HepG2 (cell line): Measurements from ENCODE around the gene AFTPH. TPM values are rescaled to one million over a fixed set of nuclear protein-coding genes. Genes with fewer than 3 reads are reported as not detected.

Experiments used
- ATAC-seq: fragments of 200-7000 bp; cut with Tn5 transposase; 3 replicates; pipeline ENCODE4 v1.9.1; 2020; ENCODE audit warnings: mild to moderate bottlenecking, moderate library complexity
- BruUV-seq: library from RNA; stranded (reverse); fragments of 400-500 nt; replicated peaks from 2 replicates; lab custom pipeline; 2021; lab: Mats Ljungman, UMichigan
- CTCF ChIA-PET: fragments of 300-600 bp; formaldehyde crosslinking; extraction: SDS; loops from one replicate; lab custom pipeline; 2021; ENCODE audit warnings: low total read pairs, inconsistent platforms, low intra/inter-chr PET ratio; lab: Yijun Ruan, JAX
- POLR2A ChIA-PET: fragments of 350-600 bp; sonication (Branson Sonifier 250); formaldehyde crosslinking; loops from one replicate; lab custom pipeline; 2020; ENCODE audit warnings: antibody characterized with exemption, inconsistent platforms; lab: Yijun Ruan, JAX
- DNase-seq: peaks from one replicate; pipeline ENCODE4 v3.0.0-alpha.2; 2015; ENCODE audit warnings: low spot score
- FAIRE-seq: peaks from 3 replicates; lab custom pipeline; 2011; peaks lifted over from hg19 to GRCh38; lab: Jason Lieb, UNC
- H2AFZ ChIP-seq: one replicate; pipeline ENCODE4 v1.6.1; 2011; ENCODE audit warnings: low read length, inconsistent platforms
- H3K27ac ChIP-seq: fragments of 300-600 bp; 3 replicates; pipeline ENCODE4 v1.8.0; 2011; ENCODE audit warnings: mixed run types, mild to moderate bottlenecking, mixed read lengths, low read length, inconsistent platforms; ENCODE audit not compliant: insufficient read depth; ENCODE audit errors: extremely low read length
- H3K27me3 ChIP-seq, 2 experiments: fragments of 200-600 bp in 1 of 2; 2 replicates in 1 of 2; 3 replicates in 1 of 2; pipeline versions ENCODE4 v1.6.0 to v1.8.0; 2011; ENCODE audit warnings: low read length in 2 of 2, mild to moderate bottlenecking in 2 of 2, moderate library complexity in 2 of 2, inconsistent platforms in 1 of 2; ENCODE audit not compliant: insufficient read depth in 2 of 2, control insufficient read depth in 1 of 2
- H3K36me3 ChIP-seq, 2 experiments: fragments of 200-600 bp in 1 of 2; replicated peaks in 1 of 2; 2 replicates in 1 of 2; 3 replicates in 1 of 2; pipeline versions ENCODE4 v1.5.1 to v1.8.0; 2011; ENCODE audit warnings: low read length in 2 of 2, inconsistent platforms in 1 of 2; ENCODE audit not compliant: insufficient read depth in 2 of 2, control insufficient read depth in 1 of 2
- H3K4me1 ChIP-seq: 2 replicates; pipeline ENCODE4 v1.5.1; 2012; ENCODE audit warnings: low read length, inconsistent platforms; ENCODE audit not compliant: insufficient read depth
- H3K4me2 ChIP-seq: 2 replicates; pipeline ENCODE4 v1.6.0; 2011; ENCODE audit warnings: low read depth, low read length, inconsistent platforms
- H3K4me3 ChIP-seq, 3 experiments: fragments of 200-600 bp in 1 of 3; sonication (generic), shearing (Covaris generic) in 1 of 3; replicated peaks in 1 of 3; 2 replicates each; pipeline ENCODE4 v1.5.1; 2011 to 2016; ENCODE audit warnings: low read length in 3 of 3, inconsistent platforms in 2 of 3, low read depth in 2 of 3, mild to moderate bottlenecking in 2 of 3, control low read depth in 1 of 3, mixed read lengths in 1 of 3; ENCODE audit not compliant: insufficient read depth in 1 of 3
- H3K79me2 ChIP-seq: one replicate; pipeline ENCODE4 v1.6.1; 2011; ENCODE audit warnings: low read length, inconsistent platforms; ENCODE audit not compliant: insufficient read depth
- H3K9ac ChIP-seq: 2 replicates; pipeline ENCODE4 v1.6.0; 2011; ENCODE audit warnings: mild to moderate bottlenecking, low read depth, low read length, inconsistent platforms; ENCODE audit not compliant: insufficient read depth
- H3K9me3 ChIP-seq: 2 replicates; pipeline ENCODE4 v1.5.1; 2012; ENCODE audit warnings: mild to moderate bottlenecking, low read length
- H4K20me1 ChIP-seq: 2 replicates; pipeline ENCODE4 v1.6.0; 2011; ENCODE audit warnings: inconsistent platforms, mild to moderate bottlenecking, low read length, moderate library complexity; ENCODE audit not compliant: insufficient read depth
- CHCHD3 ChIP-seq: sonication (generic); formaldehyde crosslinking; IDR thresholded peaks from 2 replicates; pipeline ENCODE4 v1.8.0; 2022; ENCODE audit warnings: mild to moderate bottlenecking, missing genetic modification reagents, moderate library complexity
- FOXP1 ChIP-seq, 2 experiments: fragments of 450-650 bp in 1 of 2; IDR thresholded peaks; 2 replicates each; pipeline ENCODE4 v1.6.1; 2017 to 2018; ENCODE audit warnings: antibody characterized with exemption in 1 of 2
- MAFF ChIP-seq: IDR thresholded peaks from 2 replicates; pipeline ENCODE4 v1.6.1; 2011; ENCODE audit warnings: low read depth, low read length, improper control_type of control experiment
- MAFK ChIP-seq, 2 experiments: IDR thresholded peaks in 1 of 2; conservative IDR thresholded peaks in 1 of 2; 2 replicates each; pipeline ENCODE4 v1.6.1; 2011; ENCODE audit warnings: improper control_type of control experiment in 2 of 2, low read length in 2 of 2
- MIER2 ChIP-seq: IDR thresholded peaks from 2 replicates; pipeline ENCODE4 v1.6.1; 2016; ENCODE audit warnings: missing biosample characterization, missing genetic modification reagents
- MIXL1 ChIP-seq: IDR thresholded peaks from 2 replicates; pipeline ENCODE4 v1.6.1; 2016
- SNAPC2 ChIP-seq: sonication (generic); formaldehyde crosslinking; IDR thresholded peaks from 2 replicates; pipeline ENCODE4 v1.8.1; 2022; ENCODE audit warnings: mild to moderate bottlenecking, missing genetic modification reagents
- ZKSCAN8 ChIP-seq: IDR thresholded peaks from 2 replicates; pipeline ENCODE4 v1.6.1; 2016; ENCODE audit warnings: borderline replicate concordance, missing genetic modification reagents, missing compliant biosample characterization
- ZNF230 ChIP-seq: sonication (generic); formaldehyde crosslinking; IDR thresholded peaks from 2 replicates; pipeline ENCODE4 v1.4.0; 2020; ENCODE audit warnings: mild to moderate bottlenecking, missing genetic modification reagents
- ZNF777 ChIP-seq: sonication (generic); formaldehyde crosslinking; IDR thresholded peaks from 2 replicates; pipeline ENCODE4 v1.4.0; 2020; ENCODE audit warnings: missing genetic modification reagents
- ZNF839 ChIP-seq: sonication (generic); formaldehyde crosslinking; IDR thresholded peaks from 2 replicates; pipeline ENCODE4 v1.4.0; 2020; ENCODE audit warnings: missing genetic modification reagents, mild to moderate bottlenecking, borderline replicate concordance
- WGBS: methylation state at CpG from one replicate; pipeline ENCODE4 v1.1.6; 2017; ENCODE audit warnings: low lambda C conversion rate; 5-methylcytosine and 5-hydroxymethylcytosine counted together
- in situ Hi-C: cut with HindIII; loops from 2 replicates; pipeline ENCODE4 v1.10.0; 2017; ENCODE audit warnings: low pct_unique_long_range_greater_than_20kb; ENCODE audit not compliant: extremely low pct_ligation_motif_present
- intact Hi-C: fragments of 100-400 bp; cut with micrococcal nuclease; formaldehyde crosslinking; loops from one replicate; pipeline ENCODE4 v1.10.0; 2022; ENCODE audit not compliant: unreplicated experiment
- polyA plus RNA-seq, 8 experiments: library from polyadenylated mRNA; depleted of rRNA in 3 of 8; stranded (reverse) in 7 of 8; unstranded in 1 of 8; fragments of >200 nt; fragmentation: Illumina TruSeq in 4 of 8; extraction: Trizol in 4 of 8; gene quantifications; 2 replicates each; pipeline versions ENCODE4 v1.2.1 to v1.2.3, GENCODE V29; 2011 to 2016; ENCODE audit warnings: low read depth in 4 of 8, missing spikeins in 1 of 8, mixed read lengths in 1 of 8; ENCODE audit not compliant: insufficient read depth in 1 of 8
- total RNA-seq, 5 experiments: library from RNA; depleted of rRNA; stranded (reverse); fragments of >200 nt; fragmentation: Illumina TruSeq; extraction: Trizol; gene quantifications; 2 replicates each; pipeline ENCODE4 v1.2.3, GENCODE V29; 2016; ENCODE audit warnings: low read depth in 1 of 5
- TF ChIP-seq, protein P1 (sequence below): sonication (generic); formaldehyde crosslinking; IDR thresholded peaks from 2 replicates; pipeline ENCODE4 v1.4.0; 2020; ENCODE audit warnings: missing genetic modification reagents, borderline replicate concordance
- TF ChIP-seq, protein P2 (sequence below): sonication (generic); formaldehyde crosslinking; IDR thresholded peaks from 2 replicates; pipeline ENCODE4 v1.9.0; 2021; ENCODE audit warnings: missing genetic modification reagents, borderline replicate concordance

Gene AFTPH
- total and polyA plus RNA-seq, 2 of the 13 experiments (the other 11 are each of a cell fraction or from before 2014, with no cell fraction given) = 27.5 to 36.8 TPM

DNA sequence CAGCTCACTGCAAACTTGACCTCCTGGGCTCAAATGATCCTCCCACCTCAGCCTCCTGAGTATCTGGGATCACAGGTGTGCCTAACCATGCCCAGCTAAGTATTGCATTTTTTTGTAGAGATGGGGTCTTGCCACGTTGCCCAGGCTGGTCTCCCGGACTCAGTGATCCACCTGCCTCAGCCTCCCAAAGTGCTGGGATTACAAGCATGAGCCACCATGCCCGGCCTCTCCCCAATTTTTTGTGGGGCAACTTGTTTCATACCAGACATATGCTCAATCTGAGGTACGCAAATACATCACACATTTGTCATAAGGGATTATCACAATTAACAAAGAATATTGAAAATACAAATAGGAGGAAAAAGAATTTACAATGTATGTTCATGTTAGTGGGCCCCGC lies 42.5 kb upstream of the AFTPH start (continued):
- TF ChIP-seq, protein P1, sequence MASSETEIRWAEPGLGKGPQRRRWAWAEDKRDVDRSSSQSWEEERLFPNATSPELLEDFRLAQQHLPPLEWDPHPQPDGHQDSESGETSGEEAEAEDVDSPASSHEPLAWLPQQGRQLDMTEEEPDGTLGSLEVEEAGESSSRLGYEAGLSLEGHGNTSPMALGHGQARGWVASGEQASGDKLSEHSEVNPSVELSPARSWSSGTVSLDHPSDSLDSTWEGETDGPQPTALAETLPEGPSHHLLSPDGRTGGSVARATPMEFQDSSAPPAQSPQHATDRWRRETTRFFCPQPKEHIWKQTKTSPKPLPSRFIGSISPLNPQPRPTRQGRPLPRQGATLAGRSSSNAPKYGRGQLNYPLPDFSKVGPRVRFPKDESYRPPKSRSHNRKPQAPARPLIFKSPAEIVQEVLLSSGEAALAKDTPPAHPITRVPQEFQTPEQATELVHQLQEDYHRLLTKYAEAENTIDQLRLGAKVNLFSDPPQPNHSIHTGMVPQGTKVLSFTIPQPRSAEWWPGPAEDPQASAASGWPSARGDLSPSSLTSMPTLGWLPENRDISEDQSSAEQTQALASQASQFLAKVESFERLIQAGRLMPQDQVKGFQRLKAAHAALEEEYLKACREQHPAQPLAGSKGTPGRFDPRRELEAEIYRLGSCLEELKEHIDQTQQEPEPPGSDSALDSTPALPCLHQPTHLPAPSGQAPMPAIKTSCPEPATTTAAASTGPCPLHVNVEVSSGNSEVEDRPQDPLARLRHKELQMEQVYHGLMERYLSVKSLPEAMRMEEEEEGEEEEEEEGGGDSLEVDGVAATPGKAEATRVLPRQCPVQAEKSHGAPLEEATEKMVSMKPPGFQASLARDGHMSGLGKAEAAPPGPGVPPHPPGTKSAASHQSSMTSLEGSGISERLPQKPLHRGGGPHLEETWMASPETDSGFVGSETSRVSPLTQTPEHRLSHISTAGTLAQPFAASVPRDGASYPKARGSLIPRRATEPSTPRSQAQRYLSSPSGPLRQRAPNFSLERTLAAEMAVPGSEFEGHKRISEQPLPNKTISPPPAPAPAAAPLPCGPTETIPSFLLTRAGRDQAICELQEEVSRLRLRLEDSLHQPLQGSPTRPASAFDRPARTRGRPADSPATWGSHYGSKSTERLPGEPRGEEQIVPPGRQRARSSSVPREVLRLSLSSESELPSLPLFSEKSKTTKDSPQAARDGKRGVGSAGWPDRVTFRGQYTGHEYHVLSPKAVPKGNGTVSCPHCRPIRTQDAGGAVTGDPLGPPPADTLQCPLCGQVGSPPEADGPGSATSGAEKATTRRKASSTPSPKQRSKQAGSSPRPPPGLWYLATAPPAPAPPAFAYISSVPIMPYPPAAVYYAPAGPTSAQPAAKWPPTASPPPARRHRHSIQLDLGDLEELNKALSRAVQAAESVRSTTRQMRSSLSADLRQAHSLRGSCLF (CRISPR knock-in tag) = no peak
- no peak for TF ChIP-seq FOXP1 (IDR thresholded peaks at IDR 0.05)
- no peak for TF ChIP-seq FOXP1 (CRISPR knock-in tag; IDR thresholded peaks at IDR 0.05)

GRCh38 chr2:64482243-64482642 lies 41.9 kb upstream of the AFTPH start:
- Histone ChIP-seq H3K4me1 (0 out of 2 replicates have a peak, but pooled peaks cover 3% of the 10 kb centered on the region), H3K27me3 (peaks cover 5 to 32% of the 10 kb centered on the region in 2 experiments; a peak in 3 of 5 replicates), H3K4me3 (no peak overlapping the region), H3K36me3 (no peaks in the 10 kb centered on the region), H3K4me2 (no peak overlapping the region), H3K9me3 (no peaks in the 10 kb centered on the region), H4K20me1 (no peaks in the 10 kb centered on the region), H3K27ac (no peak overlapping the region), H3K79me2 (no peaks in the 10 kb centered on the region), H3K9ac (no peak overlapping the region), H2AFZ (no peak overlapping the region)
- ChIA-PET CTCF (no interaction called here), POLR2A (no interaction called here)
- no peak for TF ChIP-seq CHCHD3 (CRISPR knock-in tag)
- no peak for TF ChIP-seq ZKSCAN8
- TF ChIP-seq MAFK (conservative IDR thresholded peaks at IDR 0.05 in 1 of 2, IDR thresholded peaks at IDR 0.05 in 1 of 2; ENCODE audit: low read length in 2 of 2) = peak; percentile 79 to 87
- TF ChIP-seq MIER2 (CRISPR knock-in tag) = no peak
- no peak for TF ChIP-seq SNAPC2 (CRISPR knock-in tag)
- peak; percentile 68 for TF ChIP-seq MAFF
- TF ChIP-seq ZNF230 = no peak
- TF ChIP-seq, protein P2, sequence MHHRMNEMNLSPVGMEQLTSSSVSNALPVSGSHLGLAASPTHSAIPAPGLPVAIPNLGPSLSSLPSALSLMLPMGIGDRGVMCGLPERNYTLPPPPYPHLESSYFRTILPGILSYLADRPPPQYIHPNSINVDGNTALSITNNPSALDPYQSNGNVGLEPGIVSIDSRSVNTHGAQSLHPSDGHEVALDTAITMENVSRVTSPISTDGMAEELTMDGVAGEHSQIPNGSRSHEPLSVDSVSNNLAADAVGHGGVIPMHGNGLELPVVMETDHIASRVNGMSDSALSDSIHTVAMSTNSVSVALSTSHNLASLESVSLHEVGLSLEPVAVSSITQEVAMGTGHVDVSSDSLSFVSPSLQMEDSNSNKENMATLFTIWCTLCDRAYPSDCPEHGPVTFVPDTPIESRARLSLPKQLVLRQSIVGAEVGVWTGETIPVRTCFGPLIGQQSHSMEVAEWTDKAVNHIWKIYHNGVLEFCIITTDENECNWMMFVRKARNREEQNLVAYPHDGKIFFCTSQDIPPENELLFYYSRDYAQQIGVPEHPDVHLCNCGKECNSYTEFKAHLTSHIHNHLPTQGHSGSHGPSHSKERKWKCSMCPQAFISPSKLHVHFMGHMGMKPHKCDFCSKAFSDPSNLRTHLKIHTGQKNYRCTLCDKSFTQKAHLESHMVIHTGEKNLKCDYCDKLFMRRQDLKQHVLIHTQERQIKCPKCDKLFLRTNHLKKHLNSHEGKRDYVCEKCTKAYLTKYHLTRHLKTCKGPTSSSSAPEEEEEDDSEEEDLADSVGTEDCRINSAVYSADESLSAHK = no peak
- no peak for TF ChIP-seq ZNF777 (CRISPR knock-in tag)
- TF ChIP-seq ZNF839 (CRISPR knock-in tag) = no peak
- no peak for TF ChIP-seq MIXL1
- FAIRE-seq (no peak), ATAC-seq (no peak), DNase-seq (no peak)
- in situ Hi-C loops = loop anchor here (10.0 kb wide), 1 partner anchor 427 kb away; no protein-coding TSS in a partner anchor
- intact Hi-C loops = no loop called here
- no TSS peak for BruUV-seq
- 4% methylated on average over 1 of the region's 1 CpG for WGBS
